Upper lobe of left lung (tissue), 4 donors: ENCODE measurements around the gene ADAMTS8.

Source experiments
- CTCF ChIP-seq, 6 experiments: fragments of 450-650 bp in 4 of 6; fragments of 200-600 bp in 2 of 6; sonication (generic) in 2 of 6; IDR thresholded peaks; one replicate each; pipeline ENCODE4 v1.5.1; 2016 to 2019; ENCODE audit warnings: antibody characterized with exemption in 6 of 6
- POLR2A ChIP-seq, 4 donors: fragments of 450-650 bp; IDR thresholded peaks; one replicate each; pipeline ENCODE4 v1.5.1; 2016 to 2017; ENCODE audit warnings: antibody characterized with exemption in 4 of 4, mild to moderate bottlenecking in 2 of 4
- POLR2AphosphoS5 ChIP-seq, 2 donors: sonication (generic); formaldehyde crosslinking; IDR thresholded peaks; one replicate each; pipeline ENCODE4 v1.5.1; 2017; ENCODE audit warnings: antibody characterized with exemption in 2 of 2

GRCh38 chr11:130370845-130371590 is 57.4 kb downstream of the ADAMTS8 start:
- TF ChIP-seq CTCF (IDR thresholded peaks at IDR 0.05) (no peak), POLR2A (IDR thresholded peaks at IDR 0.05) (no peak), POLR2AphosphoS5 (IDR thresholded peaks at IDR 0.05) (no peak)
